ENCODE data around the gene CRTC3.

- TF ChIP-seq, protein P1, sequence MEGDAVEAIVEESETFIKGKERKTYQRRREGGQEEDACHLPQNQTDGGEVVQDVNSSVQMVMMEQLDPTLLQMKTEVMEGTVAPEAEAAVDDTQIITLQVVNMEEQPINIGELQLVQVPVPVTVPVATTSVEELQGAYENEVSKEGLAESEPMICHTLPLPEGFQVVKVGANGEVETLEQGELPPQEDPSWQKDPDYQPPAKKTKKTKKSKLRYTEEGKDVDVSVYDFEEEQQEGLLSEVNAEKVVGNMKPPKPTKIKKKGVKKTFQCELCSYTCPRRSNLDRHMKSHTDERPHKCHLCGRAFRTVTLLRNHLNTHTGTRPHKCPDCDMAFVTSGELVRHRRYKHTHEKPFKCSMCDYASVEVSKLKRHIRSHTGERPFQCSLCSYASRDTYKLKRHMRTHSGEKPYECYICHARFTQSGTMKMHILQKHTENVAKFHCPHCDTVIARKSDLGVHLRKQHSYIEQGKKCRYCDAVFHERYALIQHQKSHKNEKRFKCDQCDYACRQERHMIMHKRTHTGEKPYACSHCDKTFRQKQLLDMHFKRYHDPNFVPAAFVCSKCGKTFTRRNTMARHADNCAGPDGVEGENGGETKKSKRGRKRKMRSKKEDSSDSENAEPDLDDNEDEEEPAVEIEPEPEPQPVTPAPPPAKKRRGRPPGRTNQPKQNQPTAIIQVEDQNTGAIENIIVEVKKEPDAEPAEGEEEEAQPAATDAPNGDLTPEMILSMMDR (IDR thresholded peaks at IDR 0.05; ENCODE audit: extremely low read depth in 1 of 2, insufficient read depth in 1 of 2, low read depth in 1 of 2, low read length in 2 of 2) = no peak
- TF ChIP-seq FOS (IDR thresholded peaks at IDR 0.05; ENCODE audit: borderline replicate concordance, insufficient read depth, low read length) (no peak), POLR2A (IDR thresholded peaks at IDR 0.05; ENCODE audit: low read depth, low read length) (no peak), POLR2AphosphoS5 (IDR thresholded peaks at IDR 0.05; ENCODE audit: insufficient read depth, low read depth, low read length) (no peak), JUN (IDR thresholded peaks at IDR 0.05; ENCODE audit: borderline replicate concordance, insufficient read depth, insufficient read length, low read depth) (no peak), EZH2 (IDR thresholded peaks at IDR 0.05; ENCODE audit: borderline replicate concordance, low read depth, low read length, severe bottlenecking) (no peak)
- TF ChIP-seq, protein P2, sequence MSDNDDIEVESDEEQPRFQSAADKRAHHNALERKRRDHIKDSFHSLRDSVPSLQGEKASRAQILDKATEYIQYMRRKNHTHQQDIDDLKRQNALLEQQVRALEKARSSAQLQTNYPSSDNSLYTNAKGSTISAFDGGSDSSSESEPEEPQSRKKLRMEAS (IDR thresholded peaks at IDR 0.05; ENCODE audit: insufficient read depth, insufficient read length) = no peak
Measured at GRCh38 chr15:90493647-90494046, 36.1 kb upstream of the CRTC3 start.
